NCI-H146 treated with DMSO at 0.1 percent for 48 hours (cell line): ENCODE data around the gene AARS2.
A peak's percentile ranks its signal among the peaks of the same experiment; 100 is the strongest.

Experiments
- DNase-seq: peaks from one replicate; lab custom pipeline; 2025; ENCODE audit not compliant: unreplicated experiment; lab: John Stamatoyannopoulos, UW

AARS2 gene

GRCh38 chr6:44301782-44302564 lies 11.2 kb downstream of the AARS2 start:
- DNase-seq: no peak

- no peak for DNase-seq
These were observed 12.0 kb downstream of the AARS2 start for GRCh38 chr6:44301106-44301505.

- DNase-seq: no peak
These were observed 12.8 kb downstream of the AARS2 start for GRCh38 chr6:44300292-44300823.

DNA sequence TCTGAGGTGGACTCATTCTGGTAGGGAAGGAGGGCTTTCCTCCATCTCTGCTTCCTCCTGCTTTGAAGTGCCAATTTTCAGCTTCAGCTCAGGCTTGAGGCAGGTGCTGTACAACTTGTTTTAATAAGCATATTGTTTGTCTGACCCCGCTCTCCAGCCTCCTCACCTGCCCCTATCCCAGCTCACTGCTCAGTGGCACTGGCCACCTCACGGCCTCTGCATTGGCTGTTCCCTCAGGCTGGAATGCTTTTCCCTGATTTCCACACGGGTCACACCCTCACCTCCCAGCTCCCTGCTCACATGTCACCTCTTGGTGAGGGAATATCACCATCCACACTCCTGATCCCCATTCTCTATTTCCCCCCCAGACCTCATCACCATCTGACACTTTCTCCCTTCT lies 14.3 kb downstream of the AARS2 start:
- no peak for DNase-seq

- DNase-seq: no peak
These were observed 14.9 kb downstream of the AARS2 start for GRCh38 chr6:44298055-44298803.

DNA sequence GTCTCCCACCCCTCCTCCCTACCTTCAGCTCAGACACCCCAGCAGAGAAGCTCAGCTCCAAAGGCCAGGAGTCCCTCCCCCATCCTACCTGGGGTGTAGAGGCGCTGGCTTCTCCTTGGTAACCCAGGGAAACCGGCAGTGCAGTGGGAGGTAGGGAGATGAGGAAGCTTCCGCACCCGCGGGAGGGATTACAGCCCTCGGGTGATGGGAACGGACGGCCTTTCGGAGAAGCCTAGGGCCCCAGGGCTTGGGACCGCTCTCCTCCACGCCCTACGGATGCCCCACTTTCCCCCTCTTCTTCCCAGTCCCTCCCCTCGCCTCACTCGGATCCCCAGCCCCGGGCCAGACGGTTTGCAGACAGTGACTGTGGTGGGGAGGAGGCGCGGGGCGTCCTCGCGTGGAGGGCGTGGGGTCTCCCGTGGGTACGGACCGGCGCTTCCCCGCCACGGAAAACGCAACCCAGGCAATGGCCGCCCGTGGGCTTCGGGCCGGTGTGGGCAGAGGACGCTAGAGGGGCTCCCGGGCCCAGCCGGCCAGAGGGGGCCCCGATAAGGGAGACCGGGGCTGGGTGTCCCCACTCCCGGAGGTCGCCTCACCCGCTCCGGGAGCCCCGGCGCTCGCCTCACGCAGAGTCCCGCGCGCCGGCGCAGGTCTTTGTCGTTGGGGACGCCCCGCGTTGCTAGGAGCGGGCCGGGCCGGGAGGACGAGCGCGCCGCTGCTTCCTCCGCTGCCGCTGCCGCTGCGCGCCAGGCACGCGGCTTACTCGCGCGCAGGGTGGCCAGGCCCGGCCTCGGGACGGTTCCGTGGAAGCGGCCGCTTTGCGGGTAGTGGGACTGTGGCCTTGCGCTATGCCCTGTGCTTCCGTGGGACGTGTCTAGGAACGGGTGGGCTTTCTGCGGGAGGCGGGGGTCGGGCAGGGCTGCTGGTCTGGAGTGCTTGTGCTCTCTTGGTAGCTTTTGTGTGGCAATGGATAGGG lies 15.8 kb downstream of the AARS2 start:
- peak; percentile 54 for DNase-seq

- DNase-seq: no peak
These were observed 18.0 kb downstream of the AARS2 start for GRCh38 chr6:44294832-44295791.

GRCh38 chr6:44292661-44293365 lies 20.3 kb downstream of the AARS2 start:
- DNase-seq: no peak

- DNase-seq: no peak
These were observed 21.3 kb downstream of the AARS2 start for GRCh38 chr6:44291841-44292240.

GRCh38 chr6:44289726-44290260 lies 23.4 kb downstream of the AARS2 start:
- no peak for DNase-seq

GRCh38 chr6:44286747-44287146 lies 26.4 kb downstream of the AARS2 start:
- DNase-seq: no peak

DNA sequence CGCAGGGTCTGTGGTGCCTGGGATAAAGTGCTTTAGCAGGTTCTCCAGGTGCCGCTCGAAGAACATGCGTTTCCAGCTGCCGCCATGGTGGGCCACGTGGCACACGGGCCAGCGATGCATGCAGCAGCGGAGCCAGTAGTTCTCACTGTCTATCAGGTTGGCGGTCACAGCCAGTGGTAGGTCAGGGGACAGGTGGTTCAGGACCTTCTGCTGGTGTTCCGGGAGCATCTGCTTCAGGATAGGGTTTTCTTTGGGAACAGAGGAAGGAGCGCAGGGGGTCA lies 26.9 kb downstream of the AARS2 start:
- no peak for DNase-seq

GRCh38 chr6:44285552-44286284 lies 27.4 kb downstream of the AARS2 start:
- no peak for DNase-seq

GRCh38 chr6:44284867-44285266 lies 28.3 kb downstream of the AARS2 start:
- DNase-seq: no peak

DNA sequence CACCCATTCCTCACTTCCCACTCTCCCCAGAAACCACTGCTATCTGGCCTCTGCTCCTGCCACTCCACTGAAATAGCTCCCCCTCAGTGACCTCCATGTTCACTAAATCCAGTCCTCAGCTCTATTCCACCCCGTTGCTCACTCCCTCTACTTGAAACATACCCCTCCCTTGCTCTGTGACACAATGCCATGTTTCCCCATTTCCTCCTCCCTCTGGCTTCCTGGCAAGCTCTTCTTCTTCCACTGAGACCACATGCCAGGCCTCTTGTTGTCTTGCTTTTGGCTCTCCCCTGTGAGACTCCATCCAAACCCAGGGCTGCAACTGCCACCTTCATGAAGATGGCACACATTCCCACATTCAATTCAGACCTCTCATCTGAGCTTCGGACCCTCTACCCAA lies 29.0 kb downstream of the AARS2 start:
- no peak for DNase-seq

- no peak for DNase-seq
These were observed 34.1 kb downstream of the AARS2 start for GRCh38 chr6:44278774-44279697.

DNA sequence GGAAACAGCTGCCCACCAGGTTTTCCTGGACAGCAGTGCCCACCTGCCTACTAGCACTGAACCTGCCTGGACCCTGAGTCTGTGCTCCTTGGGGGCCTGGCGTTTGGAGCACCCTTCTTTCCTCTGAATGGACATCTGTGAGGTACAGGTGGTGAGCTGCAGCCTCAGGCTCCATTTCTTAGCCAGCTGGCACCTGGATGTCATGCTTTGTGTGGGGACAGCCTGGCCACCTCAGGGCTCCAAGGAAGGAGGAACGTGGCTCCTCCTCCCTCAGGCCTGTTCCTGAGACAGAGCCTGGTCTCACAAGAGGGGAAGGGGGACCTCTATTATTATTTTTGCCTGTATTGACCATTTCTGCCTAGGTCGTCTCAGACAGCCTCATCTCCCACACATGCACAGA lies 34.8 kb downstream of the AARS2 start:
- no peak for DNase-seq

- DNase-seq: no peak
These were observed 35.4 kb downstream of the AARS2 start for GRCh38 chr6:44277763-44278162.
